K562 (cell line): ENCODE results near the gene SLC35A2. TPM values are rescaled to one million over a fixed set of nuclear protein-coding genes. Genes with fewer than 3 reads are reported as not detected.

Experiments used
- ATAC-seq: fragments of 200-7000 bp; cut with Tn5 transposase; 3 replicates; pipeline ENCODE4 v1.9.1; 2020; ENCODE audit warnings: moderate library complexity
- BruUV-seq: library from RNA; stranded (reverse); fragments of 400-500 nt; replicated peaks from 2 replicates; lab custom pipeline; 2021; lab: Mats Ljungman, UMichigan
- CTCF ChIA-PET: fragments of 300-600 bp; formaldehyde crosslinking; extraction: SDS; loops from one replicate; lab custom pipeline; 2021; ENCODE audit warnings: low intra/inter-chr PET ratio; lab: Yijun Ruan, JAX
- POLR2A ChIA-PET: fragments of 300-600, 350-650 bp; sonication (Branson Sonifier 250); formaldehyde crosslinking; extraction: SDS; loops from one replicate; lab custom pipeline; 2021; ENCODE audit warnings: antibody characterized with exemption, inconsistent platforms; lab: Yijun Ruan, JAX
- DNase-seq, 4 experiments: peaks; one replicate each; pipeline versions ENCODE4 v3.0.0 to v3.0.0-alpha.2; 2011 to 2018; ENCODE audit warnings: low spot score in 3 of 4, mixed read lengths in 3 of 4; ENCODE audit errors: extremely low read depth in 1 of 4
- FAIRE-seq: peaks from 2 replicates; lab custom pipeline; 2011; peaks lifted over from hg19 to GRCh38; lab: Jason Lieb, UNC
- H2AFZ ChIP-seq: 2 replicates; pipeline ENCODE4 v1.6.0; 2011; ENCODE audit warnings: low read depth, low read length, control low read depth, inconsistent platforms
- H3K27ac ChIP-seq: fragments of 200-600 bp; 3 replicates; pipeline ENCODE4 v1.8.0; 2011; ENCODE audit warnings: low read depth, mild to moderate bottlenecking, control low read depth, inconsistent platforms, low read length, moderate library complexity, mixed read lengths; ENCODE audit errors: extremely low read depth
- H3K27me3 ChIP-seq, 2 experiments: fragments of 300-600 bp in 1 of 2; 2 replicates in 1 of 2; 3 replicates in 1 of 2; pipeline versions ENCODE4 v1.6.0 to v1.8.0; 2011; ENCODE audit warnings: inconsistent platforms in 2 of 2, low read length in 2 of 2, mild to moderate bottlenecking in 1 of 2, mixed read lengths in 1 of 2, moderate library complexity in 1 of 2; ENCODE audit not compliant: control insufficient read depth in 2 of 2, insufficient read depth in 2 of 2
- H3K36me3 ChIP-seq: fragments of 300-600 bp; 3 replicates; pipeline ENCODE4 v1.8.0; 2011; ENCODE audit warnings: mild to moderate bottlenecking, low read length, inconsistent platforms; ENCODE audit not compliant: control insufficient read depth, insufficient read depth
- H3K4me1 ChIP-seq, 2 experiments: fragments of 200-600 bp in 1 of 2; replicated peaks in 1 of 2; 2 replicates in 1 of 2; 3 replicates in 1 of 2; pipeline versions ENCODE4 v1.5.1 to v1.8.0; 2011; ENCODE audit warnings: inconsistent platforms in 2 of 2, low read length in 2 of 2, mild to moderate bottlenecking in 1 of 2, mixed read lengths in 1 of 2, moderate library complexity in 1 of 2; ENCODE audit not compliant: control insufficient read depth in 2 of 2, insufficient read depth in 2 of 2
- H3K4me2 ChIP-seq: 2 replicates; pipeline ENCODE4 v1.6.1; 2011; ENCODE audit warnings: low read length, control low read depth, inconsistent platforms, mixed read lengths; ENCODE audit not compliant: insufficient read depth
- H3K4me3 ChIP-seq: fragments of 200-600 bp; sonication (generic), shearing (Covaris generic); 2 replicates; pipeline ENCODE4 v1.5.1; 2016; ENCODE audit warnings: control low read depth, inconsistent platforms
- H3K79me2 ChIP-seq: fragments of 200-600 bp; 3 replicates; pipeline ENCODE4 v1.8.0; 2011; ENCODE audit warnings: low read length, inconsistent platforms; ENCODE audit not compliant: control insufficient read depth, insufficient read depth
- H3K9ac ChIP-seq, 2 experiments: 2 replicates each; pipeline versions ENCODE4 v1.6.0 to v1.6.1; 2011; ENCODE audit warnings: low read depth in 2 of 2, low read length in 2 of 2, control low read depth in 1 of 2, inconsistent platforms in 1 of 2, mild to moderate bottlenecking in 1 of 2, mixed read lengths in 1 of 2; ENCODE audit not compliant: insufficient read depth in 1 of 2
- H3K9me1 ChIP-seq: one replicate; pipeline ENCODE4 v1.6.0; 2011; ENCODE audit warnings: inconsistent platforms, mild to moderate bottlenecking, low read length, moderate library complexity; ENCODE audit not compliant: control insufficient read depth, insufficient read depth
- H3K9me3 ChIP-seq: replicated peaks from 2 replicates; pipeline ENCODE4 v1.5.1; 2011; ENCODE audit warnings: low read depth, low read length, inconsistent platforms; ENCODE audit not compliant: control insufficient read depth, insufficient read depth
- H4K20me1 ChIP-seq: replicated peaks from 2 replicates; pipeline ENCODE4 v1.6.1; 2011; ENCODE audit warnings: low read length, inconsistent platforms, mixed read lengths; ENCODE audit not compliant: control insufficient read depth, insufficient read depth
- ATF7 ChIP-seq: fragments of 450-650 bp; IDR thresholded peaks from 2 replicates; pipeline ENCODE4 v1.7.1; 2014; ENCODE audit warnings: mild to moderate bottlenecking, moderate library complexity
- CBX2 ChIP-seq: fragments of 200-600 bp; sonication (generic); IDR thresholded peaks from one replicate; pipeline ENCODE4 v1.6.1; 2012; ENCODE audit warnings: mild to moderate bottlenecking, low read length, inconsistent platforms; ENCODE audit not compliant: insufficient read depth, poor library complexity, severe bottlenecking
- HOMEZ ChIP-seq: fragments of 250-450 bp; sonication (Bioruptor Pico); IDR thresholded peaks from 2 replicates; pipeline ENCODE4 v1.4.0; 2020; ENCODE audit warnings: mild to moderate bottlenecking, moderate library complexity
- KLF6 ChIP-seq: fragments of 250-450 bp; sonication (Bioruptor Pico); IDR thresholded peaks from 2 replicates; pipeline ENCODE4 v1.4.0; 2020; ENCODE audit warnings: mild to moderate bottlenecking, moderate library complexity, borderline replicate concordance
- MEIS2 ChIP-seq: fragments of 450-650 bp; IDR thresholded peaks from 2 replicates; pipeline ENCODE4 v1.6.1; 2014; ENCODE audit warnings: mild to moderate bottlenecking; ENCODE audit not compliant: partially characterized antibody
- NCOA6 ChIP-seq: fragments of 450-650 bp; IDR thresholded peaks from 2 replicates; pipeline ENCODE4 v1.6.1; 2017; ENCODE audit warnings: mild to moderate bottlenecking
- RB1 ChIP-seq: fragments of 450-650 bp; IDR thresholded peaks from 2 replicates; pipeline ENCODE4 v1.6.1; 2017; ENCODE audit warnings: low read depth, mild to moderate bottlenecking
- RHOXF2B ChIP-seq: fragments of 250-450 bp; sonication (Bioruptor Pico); conservative IDR thresholded peaks from 2 replicates; pipeline ENCODE4 v1.5.1; 2021
- VEZF1 ChIP-seq: fragments of 200-800 bp; sonication (Bioruptor generic); IDR thresholded peaks from 2 replicates; pipeline ENCODE4 v1.6.1; 2017; ENCODE audit warnings: missing genetic modification characterization, missing compliant biosample characterization
- ZNF551 ChIP-seq: fragments of 250-450 bp; sonication (Bioruptor Pico); IDR thresholded peaks from 2 replicates; pipeline ENCODE4 v1.5.0; 2021; ENCODE audit warnings: mild to moderate bottlenecking, moderate library complexity
- ZNF717 ChIP-seq: fragments of 250-450 bp; sonication (Bioruptor Pico); IDR thresholded peaks from 2 replicates; pipeline ENCODE4 v1.5.0; 2021
- WGBS: fragments of 100-300 bp; shearing (Covaris generic); methylation state at CpG from one replicate; pipeline ENCODE4 v1.1.6; 2016; ENCODE audit warnings: low coverage, mixed read lengths; ENCODE audit not compliant: insufficient coverage; ENCODE audit errors: missing lambda C conversion rate; 5-methylcytosine and 5-hydroxymethylcytosine counted together
- in situ Hi-C: fragments of 300-500 bp; cut with MboI; formaldehyde crosslinking; loops from 4 replicates; pipeline ENCODE4 v1.15.0; 2018; ENCODE audit warnings: inconsistent platforms, mixed read lengths
- intact Hi-C: fragments of 100-400 bp; cut with micrococcal nuclease; formaldehyde crosslinking; loops from 2 replicates; pipeline ENCODE4 v1.14.2; 2022
- polyA plus RNA-seq, 8 experiments: library from polyadenylated mRNA; depleted of rRNA in 4 of 8; stranded (reverse) in 5 of 8; unstranded in 3 of 8; fragments of >200 nt; fragmentation: Nextera tagmentation in 2 of 8; fragmentation: Illumina TruSeq in 1 of 8; extraction: Ambion mirVana in 2 of 8; extraction: Trizol in 1 of 8; gene quantifications; 2 replicates each; pipeline versions ENCODE4 v1.2.1 to v1.2.3, GENCODE V29; 2011 to 2014; ENCODE audit warnings: inconsistent platforms in 1 of 8, missing spikeins in 1 of 8
- total RNA-seq, 7 experiments: library from RNA; depleted of rRNA in 6 of 7; stranded (reverse); fragments of >200 nt in 6 of 7; fragmentation: Illumina TruSeq in 2 of 7; extraction: Trizol in 2 of 7; gene quantifications; 2 replicates each; pipeline versions ENCODE4 v1.2.1 to v1.2.3, GENCODE V29; 2011 to 2021; ENCODE audit warnings: low replicate concordance in 1 of 7
- TF ChIP-seq, protein P1 (sequence below): fragments of 450-650 bp; formaldehyde crosslinking; IDR thresholded peaks from 2 replicates; pipeline ENCODE4 v1.4.0; 2020; ENCODE audit warnings: mild to moderate bottlenecking, mixed read lengths

The SLC35A2 gene
- total and polyA plus RNA-seq, 9 of the 15 experiments (the other 6 are each of a cell fraction or from before 2014, with no cell fraction given): 3.3 to 38.9 (median 20.0) TPM

GRCh38 chrX:48911412-48912182 is at the start of gene SLC35A2 (continued):
- TF ChIP-seq RHOXF2B (CRISPR knock-in tag): peak; percentile 91
- TF ChIP-seq CBX2: no peak
- no peak for TF ChIP-seq KLF6 (CRISPR knock-in tag)
- TF ChIP-seq ZNF717 (CRISPR knock-in tag): 0 out of 2 replicates have a peak, but pooled peaks have one; percentile 82
- 0 out of 2 replicates have a peak, but pooled peaks have one; percentile 40 for TF ChIP-seq ZNF551 (CRISPR knock-in tag)

DNA sequence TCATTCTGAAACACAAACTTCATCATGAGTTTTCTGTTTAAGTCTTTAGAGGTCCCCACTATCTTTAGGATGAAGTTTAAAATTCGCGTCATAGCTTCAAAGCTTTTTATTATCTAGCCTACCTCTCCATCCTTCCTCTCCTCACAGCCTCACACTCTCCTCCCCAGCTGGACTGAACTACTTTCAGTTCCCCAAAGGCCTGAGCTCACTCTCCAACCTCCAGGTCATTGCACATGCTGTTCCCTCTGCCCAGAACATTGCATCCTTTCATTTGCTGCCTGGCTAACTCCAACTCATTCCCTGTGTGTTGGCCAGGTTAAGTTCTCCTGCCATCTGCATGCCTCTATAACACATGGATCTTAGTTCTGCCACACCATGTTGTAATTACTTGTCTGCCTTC is 48.8 kb upstream of the SLC35A2 start:
- TF ChIP-seq, protein P1, sequence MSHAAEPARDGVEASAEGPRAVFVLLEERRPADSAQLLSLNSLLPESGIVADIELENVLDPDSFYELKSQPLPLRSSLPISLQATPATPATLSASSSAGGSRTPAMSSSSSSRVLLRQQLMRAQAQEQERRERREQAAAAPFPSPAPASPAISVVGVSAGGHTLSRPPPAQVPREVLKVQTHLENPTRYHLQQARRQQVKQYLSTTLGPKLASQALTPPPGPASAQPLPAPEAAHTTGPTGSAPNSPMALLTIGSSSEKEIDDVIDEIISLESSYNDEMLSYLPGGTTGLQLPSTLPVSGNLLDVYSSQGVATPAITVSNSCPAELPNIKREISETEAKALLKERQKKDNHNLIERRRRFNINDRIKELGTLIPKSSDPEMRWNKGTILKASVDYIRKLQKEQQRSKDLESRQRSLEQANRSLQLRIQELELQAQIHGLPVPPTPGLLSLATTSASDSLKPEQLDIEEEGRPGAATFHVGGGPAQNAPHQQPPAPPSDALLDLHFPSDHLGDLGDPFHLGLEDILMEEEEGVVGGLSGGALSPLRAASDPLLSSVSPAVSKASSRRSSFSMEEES: no peak
- TF ChIP-seq ATF7 (no peak), HOMEZ (CRISPR knock-in tag) (no peak), RB1 (no peak), NCOA6 (no peak), VEZF1 (CRISPR knock-in tag) (no peak), MEIS2 (no peak)
- Histone ChIP-seq H3K27me3 (no peaks in the 10 kb centered on the region; a peak in 1 of 5 replicates), H2AFZ (no peak overlapping the region), H3K4me1 (peaks cover 38 to 45% of the 10 kb centered on the region in 2 experiments), H3K9ac (peak overlapping the region in 1 of 2 experiments; percentile 95; a peak in 2 of 4 replicates), H3K4me3 (no peak overlapping the region), H3K79me2 (peaks cover 38% of the 10 kb centered on the region), H3K9me1 (peaks cover 10% of the 10 kb centered on the region), H3K27ac (peak overlapping the region; percentile 98; the same call in 2 of the 3 replicates), H4K20me1 (peaks cover 3% of the 10 kb centered on the region; the same call in 1 of the 2 replicates), H3K9me3 (no peaks in the 10 kb centered on the region), H3K4me2 (peak overlapping the region; percentile 87; the same call in 1 of the 2 replicates), H3K36me3 (peaks cover 18% of the 10 kb centered on the region)
- ChIA-PET CTCF (no interaction called here), POLR2A (no interaction called here)
- FAIRE-seq (peak; percentile 56), ATAC-seq (no peak), DNase-seq (no peak)
- WGBS: 15% methylated on average over 2 of the region's 2 CpGs
- intact Hi-C loops (no loop called here), in situ Hi-C loops (no loop called here)
- no TSS peak for BruUV-seq
